Activated T-cell treated with anti-CD3 and anti-CD28 coated beads, Interleukin-2, amount 50 U/mL, for 72 hours (primary cell): Measurements from ENCODE around the gene PRDM16. TPM values are rescaled to one million over a fixed set of nuclear protein-coding genes. Genes with fewer than 3 reads are reported as not detected.

ENCODE experiments used
- ATAC-seq, 2 donors: fragments of 150-1000 bp; cut with Tn5 transposase; replicated peaks in 1 of 2; 2 replicates each; pipeline ENCODE4 v1.10.0; 2021; ENCODE audit warnings: moderate library complexity in 2 of 2, mild to moderate bottlenecking in 1 of 2
- DNase-seq, 2 donors: peaks; one replicate each; pipeline ENCODE4 v3.0.0; 2021 to 2022; ENCODE audit warnings: mixed read lengths in 1 of 2
- H3K27ac Mint-ChIP-seq: one replicate; pipeline ENCODE4 v1.8.0; 2022; ENCODE audit warnings: mild to moderate bottlenecking, moderate library complexity, mixed read lengths
- H3K27me3 Mint-ChIP-seq: one replicate; pipeline ENCODE4 v1.8.0; 2022; ENCODE audit warnings: low read depth, mixed read lengths
- H3K36me3 Mint-ChIP-seq, 2 donors: one replicate each; pipeline ENCODE4 v1.8.0; 2022; ENCODE audit warnings: mixed read lengths in 2 of 2, mild to moderate bottlenecking in 1 of 2; ENCODE audit not compliant: insufficient read depth in 2 of 2
- H3K4me1 Mint-ChIP-seq: one replicate; pipeline ENCODE4 v1.8.0; 2022; ENCODE audit warnings: low read depth, mixed read lengths
- H3K4me3 Mint-ChIP-seq, 2 donors: one replicate each; pipeline ENCODE4 v1.8.0; 2022; ENCODE audit warnings: mild to moderate bottlenecking in 2 of 2, mixed read lengths in 2 of 2, moderate library complexity in 2 of 2
- H3K9me3 Mint-ChIP-seq, 2 donors: one replicate each; pipeline ENCODE4 v1.8.0; 2022; ENCODE audit warnings: mixed read lengths in 2 of 2
- total RNA-seq, 2 donors: library from RNA; stranded (reverse); gene quantifications; one replicate each; pipeline ENCODE4 v1.2.3, GENCODE V29; 2022

The PRDM16 gene
- total RNA-seq, 2 donors from 2014 or later = 0.77 to 1.7 TPM

DNA sequence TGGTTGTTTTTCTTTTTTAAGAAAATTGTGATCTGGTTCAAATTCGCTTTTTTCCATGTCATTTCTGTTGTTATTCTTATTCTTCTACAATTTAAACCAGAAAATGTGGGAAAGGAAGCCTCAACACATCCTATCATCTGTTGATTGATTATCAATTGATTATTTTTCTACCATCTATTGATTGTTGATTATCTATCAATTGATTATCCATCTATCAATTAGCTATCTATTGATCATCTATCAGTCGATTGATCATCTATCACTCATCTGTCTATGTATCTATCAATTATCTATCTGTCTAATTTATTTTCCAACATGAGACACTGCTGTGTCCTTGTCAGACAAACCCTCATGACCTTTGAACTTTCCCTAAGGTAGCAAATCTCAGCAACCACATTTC, 249.3 kb downstream of the PRDM16 start:
- Mint-ChIP-seq H3K27me3 (peaks cover 6% of the 10 kb centered on the region), H3K27ac (peak overlapping the region; percentile 67), H3K4me3 (no peak overlapping the region), H3K36me3 (peaks cover 3 to 5% of the 10 kb centered on the region in 2 donors), H3K4me1 (peaks cover 2% of the 10 kb centered on the region), H3K9me3 (peaks cover 1 to 7% of the 10 kb centered on the region in 2 donors)
- no peak for DNase-seq
- no peak for ATAC-seq

DNA sequence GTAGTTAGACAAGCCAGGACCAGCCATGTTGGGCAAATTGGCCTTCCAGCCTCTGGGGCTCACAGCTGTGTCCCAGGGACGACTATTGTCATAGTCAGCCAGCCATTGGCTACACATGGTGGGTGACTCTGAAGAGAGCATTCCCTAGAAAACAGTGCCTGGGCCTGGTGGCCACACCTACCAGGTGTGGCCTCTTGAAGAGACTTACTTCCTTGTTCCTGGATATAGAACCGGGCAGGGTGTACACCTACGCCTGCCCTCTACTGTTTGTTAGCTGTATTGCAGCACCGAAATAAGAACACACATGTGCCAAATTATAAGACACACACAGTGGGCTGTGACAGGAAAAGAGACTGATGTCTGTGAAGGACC, 250.9 kb downstream of the PRDM16 start:
- Mint-ChIP-seq H3K27ac (no peak overlapping the region), H3K9me3 (peaks cover 1 to 7% of the 10 kb centered on the region in 2 donors), H3K27me3 (no peaks in the 10 kb centered on the region), H3K4me3 (no peak overlapping the region), H3K4me1 (no peaks in the 10 kb centered on the region), H3K36me3 (peaks cover 3 to 5% of the 10 kb centered on the region in 2 donors)
- DNase-seq (peak; percentile 39 to 47), ATAC-seq (peak; percentile 52 to 58)

DNA sequence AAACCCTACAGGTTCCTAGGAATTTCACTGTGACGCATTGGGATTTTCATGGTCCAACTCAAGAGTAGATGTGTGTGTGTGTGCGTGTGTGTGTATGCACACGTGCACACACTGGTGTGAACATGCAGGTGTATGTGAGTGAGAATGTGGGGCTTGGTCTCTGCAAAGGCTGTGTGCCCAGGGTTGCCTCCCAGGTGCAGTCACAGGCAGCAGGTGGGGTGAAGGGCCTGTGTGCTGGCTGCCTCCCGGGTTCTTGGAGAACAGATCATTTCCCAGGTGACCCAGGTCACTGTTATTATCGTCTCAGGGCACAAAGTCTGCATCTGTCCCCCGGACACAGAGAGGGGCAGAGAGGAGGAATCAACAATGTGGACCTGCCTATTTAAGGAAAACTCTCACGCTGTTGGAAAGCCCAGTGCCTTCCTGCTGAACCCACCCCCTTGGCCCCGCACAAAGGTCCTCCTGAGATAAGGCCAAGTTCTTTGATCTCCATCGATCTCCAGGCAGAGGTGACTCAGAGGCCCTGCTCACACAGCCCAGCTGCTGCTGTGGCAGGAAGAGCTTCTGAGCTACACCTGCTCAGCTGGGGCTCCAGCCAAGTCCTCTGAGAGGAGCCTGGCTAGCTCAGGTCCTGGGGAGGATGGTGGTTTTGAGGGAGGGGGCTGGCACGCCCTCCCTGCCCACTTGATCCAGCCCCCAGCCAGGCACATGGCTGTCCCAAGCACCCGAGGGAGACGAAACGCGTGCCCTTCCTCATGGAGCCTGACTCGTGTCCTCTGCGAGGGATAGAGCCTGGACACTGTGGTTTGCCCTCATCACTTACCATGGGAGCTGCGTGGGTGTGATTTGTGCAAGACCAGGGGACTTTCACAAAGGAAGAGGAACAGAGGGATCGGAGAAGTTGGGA, 251.5 kb downstream of the PRDM16 start:
- no peaks in the 10 kb centered on the region for H3K4me1 Mint-ChIP-seq
- no peak for DNase-seq
- H3K9me3 Mint-ChIP-seq = peaks cover 1 to 7% of the 10 kb centered on the region in 2 donors
- no peaks in the 10 kb centered on the region for H3K27me3 Mint-ChIP-seq
- no peak overlapping the region for H3K4me3 Mint-ChIP-seq
- ATAC-seq = no peak
- H3K36me3 Mint-ChIP-seq = peaks cover 3 to 5% of the 10 kb centered on the region in 2 donors
- H3K27ac Mint-ChIP-seq = no peak overlapping the region

DNA sequence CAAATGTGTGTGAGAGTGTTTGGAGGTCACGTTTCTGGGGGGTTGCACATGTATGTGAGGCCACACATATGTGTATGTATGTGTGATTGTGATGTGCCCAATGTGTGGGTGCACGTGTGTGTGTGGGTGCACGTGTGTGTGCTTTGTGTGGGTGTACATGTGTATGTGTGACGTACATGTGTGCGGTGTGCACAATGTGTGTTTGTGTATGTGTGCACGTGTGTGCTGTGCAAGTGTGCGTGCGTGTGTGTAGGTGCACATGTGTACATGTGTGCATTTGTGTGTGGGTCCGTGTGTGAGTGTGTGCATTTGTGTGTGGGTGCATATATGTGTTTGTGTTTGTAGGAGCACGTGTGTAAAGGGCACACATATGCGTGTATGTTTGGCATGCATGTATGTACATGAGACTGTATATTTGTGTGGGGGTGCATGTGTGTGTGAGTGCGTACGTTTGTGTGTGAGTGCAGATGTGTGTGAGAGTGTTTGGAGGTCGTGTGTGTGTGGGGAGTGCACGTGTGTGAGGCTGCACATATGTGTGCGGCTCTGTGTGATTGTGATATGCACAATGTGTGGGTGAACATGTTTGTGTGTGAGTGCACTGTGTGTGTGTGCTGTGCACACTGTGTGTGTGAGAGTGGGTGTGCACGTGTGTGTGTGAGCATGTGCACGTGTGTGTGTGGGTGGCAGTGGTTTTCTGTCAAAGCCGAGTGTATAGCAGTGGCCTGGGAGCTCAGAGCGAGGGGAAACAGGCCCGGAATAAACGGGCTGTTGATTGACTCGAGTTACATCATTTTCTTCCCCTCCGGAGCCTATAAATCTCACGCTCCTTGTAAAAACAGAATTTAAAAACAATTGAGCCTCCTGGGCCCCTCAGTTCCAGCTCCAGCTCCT, 252.8 kb downstream of the PRDM16 start:
- ATAC-seq (no peak), DNase-seq (no peak)
- Mint-ChIP-seq H3K27ac (no peak overlapping the region), H3K4me1 (no peaks in the 10 kb centered on the region), H3K9me3 (peaks cover under 1 to 1% of the 10 kb centered on the region in 2 donors), H3K4me3 (no peak overlapping the region), H3K36me3 (peaks cover under 1 to 3% of the 10 kb centered on the region in 2 donors), H3K27me3 (peaks cover 7% of the 10 kb centered on the region)

DNA sequence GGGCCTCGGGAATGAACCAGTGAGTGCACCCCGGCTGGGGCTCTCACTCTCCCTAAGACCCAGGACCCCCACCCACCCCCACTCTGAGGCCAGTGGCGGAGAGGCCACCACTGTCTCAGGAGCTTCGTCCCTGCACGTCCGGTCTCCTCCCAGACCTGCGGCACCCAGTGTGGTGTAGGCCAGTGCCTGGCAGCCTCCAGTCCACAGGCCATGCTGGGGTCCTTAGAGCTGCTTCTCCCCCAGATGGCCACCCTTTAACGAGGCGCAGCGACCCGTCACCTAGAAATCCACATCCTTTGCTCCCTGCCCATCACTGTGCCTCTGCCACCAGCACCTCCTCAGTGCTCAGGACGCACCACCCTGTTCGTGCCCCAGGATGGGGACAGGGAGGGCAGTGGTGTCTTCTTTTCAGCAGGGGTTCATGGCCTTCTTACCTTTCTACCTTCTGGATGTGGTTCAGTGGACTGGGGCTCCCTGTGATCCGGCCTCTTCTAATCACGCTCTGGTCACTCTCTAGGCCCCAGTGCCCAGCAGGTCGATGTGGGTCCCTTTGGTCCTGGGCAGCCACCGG, 253.5 kb downstream of the PRDM16 start:
- Mint-ChIP-seq H3K4me1 (no peaks in the 10 kb centered on the region), H3K4me3 (no peak overlapping the region), H3K27ac (no peak overlapping the region), H3K36me3 (peaks cover 0 to 3% of the 10 kb centered on the region in 2 donors), H3K27me3 (peaks cover 7% of the 10 kb centered on the region), H3K9me3 (peaks cover 0 to 1% of the 10 kb centered on the region in 2 donors)
- ATAC-seq = no peak
- DNase-seq = no peak

- Mint-ChIP-seq H3K4me1 (no peaks in the 10 kb centered on the region), H3K27me3 (peaks cover 7% of the 10 kb centered on the region), H3K9me3 (peaks cover 0 to 1% of the 10 kb centered on the region in 2 donors), H3K36me3 (peaks cover 0 to 2% of the 10 kb centered on the region in 2 donors), H3K4me3 (no peak overlapping the region), H3K27ac (no peak overlapping the region)
- DNase-seq (no peak), ATAC-seq (no peak)
These were observed 254.2 kb downstream of the PRDM16 start for GRCh38 chr1:3323021-3323795.

GRCh38 chr1:3323796-3324703, 255.0 kb downstream of the PRDM16 start:
- Mint-ChIP-seq H3K4me1 (no peaks in the 10 kb centered on the region), H3K9me3 (no peaks in the 10 kb centered on the region), H3K27me3 (peaks cover 7% of the 10 kb centered on the region), H3K36me3 (no peaks in the 10 kb centered on the region), H3K4me3 (no peak overlapping the region), H3K27ac (no peak overlapping the region)
- ATAC-seq (no peak), DNase-seq (no peak)

DNA sequence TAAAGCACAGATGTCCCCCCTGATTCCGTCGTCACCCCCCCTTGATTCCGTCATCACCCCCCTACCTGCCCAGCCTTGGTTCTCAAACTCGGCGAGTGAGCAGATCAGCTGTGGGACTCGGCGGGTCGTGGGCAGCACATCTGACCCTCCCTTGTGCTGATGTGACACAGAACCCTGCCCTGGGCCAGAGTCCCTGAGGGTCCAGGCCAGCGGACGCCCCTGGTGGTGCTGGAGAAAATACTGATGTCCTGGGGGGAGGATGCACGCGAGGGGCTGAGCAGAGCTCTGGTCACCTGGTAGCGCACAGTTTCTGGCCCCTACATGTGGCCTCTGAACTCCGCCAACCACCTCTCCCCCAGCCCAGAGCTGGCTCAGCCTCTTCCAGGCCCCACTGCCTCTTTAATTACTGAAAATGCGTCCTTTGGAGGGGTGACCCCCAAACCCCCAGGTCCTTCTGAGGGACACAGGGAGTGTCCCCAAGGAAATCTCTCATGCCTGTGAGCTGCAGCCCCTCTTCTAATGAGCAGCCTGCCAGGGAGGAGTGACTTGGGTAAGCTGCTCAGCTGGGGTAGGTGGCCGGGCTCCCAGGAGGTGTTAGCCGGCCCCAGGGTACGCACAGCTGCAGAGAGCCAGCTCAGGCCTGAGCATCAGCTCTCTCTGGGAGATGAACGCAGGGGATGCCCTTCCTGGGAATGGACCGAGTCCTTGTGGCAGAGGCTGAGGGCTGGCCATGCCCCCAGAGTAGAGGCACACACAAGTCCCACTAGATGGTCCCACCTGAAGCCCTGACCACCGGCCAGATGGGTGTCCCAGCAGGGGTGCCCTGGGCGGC, 255.9 kb downstream of the PRDM16 start:
- DNase-seq = no peak
- H3K36me3 Mint-ChIP-seq = no peaks in the 10 kb centered on the region
- H3K27ac Mint-ChIP-seq = no peak overlapping the region
- H3K27me3 Mint-ChIP-seq = peaks cover 7% of the 10 kb centered on the region
- no peaks in the 10 kb centered on the region for H3K9me3 Mint-ChIP-seq
- ATAC-seq = no peak
- H3K4me1 Mint-ChIP-seq = no peaks in the 10 kb centered on the region
- no peak overlapping the region for H3K4me3 Mint-ChIP-seq

DNA sequence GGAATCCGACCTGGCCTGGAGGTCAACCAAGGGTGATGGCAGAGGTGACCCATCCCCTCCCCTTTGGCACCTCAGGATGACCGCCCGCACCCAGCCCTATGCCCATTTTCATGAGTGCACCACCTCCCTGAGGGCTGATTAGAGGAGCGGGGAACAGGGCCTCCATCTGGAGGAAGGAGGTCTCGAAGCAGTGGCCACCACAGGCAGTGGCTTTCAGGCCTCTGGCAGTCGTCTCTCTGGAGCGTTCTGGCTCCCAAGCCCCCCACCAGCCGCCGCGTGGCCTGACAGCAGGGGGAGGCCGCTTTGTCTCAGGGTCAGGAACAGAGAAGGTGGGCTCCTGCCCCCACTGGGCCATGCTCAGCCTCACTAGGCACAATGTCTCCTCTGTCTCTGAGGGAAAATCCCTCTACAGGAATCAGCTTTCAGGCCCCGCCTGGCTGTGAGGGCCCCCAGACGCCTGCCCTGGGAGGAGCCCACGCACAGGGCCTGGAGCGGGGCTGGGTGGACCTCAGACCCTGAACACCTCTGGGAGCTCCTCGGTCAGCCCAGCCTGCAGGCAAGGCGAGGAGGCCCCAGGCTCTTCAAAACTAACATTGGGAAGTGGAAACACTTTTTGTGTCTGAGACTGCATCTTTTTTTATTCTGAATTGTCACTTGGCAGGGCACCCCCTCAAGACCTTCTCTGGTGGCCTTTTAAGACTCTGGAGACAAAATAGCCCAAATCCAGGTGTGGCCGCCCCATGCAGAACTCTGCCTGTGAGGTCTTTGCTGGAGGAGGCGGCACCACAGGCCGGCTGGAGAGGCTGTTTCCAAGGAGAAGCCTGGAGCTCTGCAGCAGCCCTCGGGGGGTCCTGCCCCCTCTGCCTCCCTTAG, 257.7 kb downstream of the PRDM16 start:
- Mint-ChIP-seq H3K4me1 (no peaks in the 10 kb centered on the region), H3K4me3 (no peak overlapping the region), H3K36me3 (no peaks in the 10 kb centered on the region), H3K27me3 (peaks cover 7% of the 10 kb centered on the region), H3K9me3 (no peaks in the 10 kb centered on the region), H3K27ac (no peak overlapping the region)
- ATAC-seq (no peak), DNase-seq (no peak)

DNA sequence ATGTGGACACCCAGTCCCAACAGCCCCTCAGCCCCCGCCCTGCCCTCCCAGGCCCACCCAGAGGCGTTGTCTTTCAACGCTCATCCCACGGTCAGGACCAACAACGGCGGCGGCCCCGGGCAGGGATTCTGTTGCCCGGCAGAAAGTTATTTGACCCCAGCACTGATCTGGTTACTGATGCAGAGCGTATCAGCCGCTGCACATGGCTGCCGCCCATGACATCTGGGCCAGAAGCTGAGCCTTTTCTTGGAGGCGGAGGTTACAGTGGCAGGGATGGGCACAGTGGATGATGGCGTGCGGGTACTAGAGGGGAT, 258.3 kb downstream of the PRDM16 start:
- no peaks in the 10 kb centered on the region for H3K36me3 Mint-ChIP-seq

More for the DNA sequence above, 258.3 kb downstream of the PRDM16 start:
- no peak for DNase-seq
- Mint-ChIP-seq H3K4me1 (no peaks in the 10 kb centered on the region), H3K9me3 (no peaks in the 10 kb centered on the region), H3K4me3 (no peak overlapping the region), H3K27ac (no peak overlapping the region), H3K27me3 (peaks cover 7% of the 10 kb centered on the region)
- ATAC-seq = no peak
